ENCODE measurements around the gene C11orf16. TPM values are rescaled to one million over a fixed set of nuclear protein-coding genes. Genes with fewer than 3 reads are reported as not detected.
"Not testable (repeated sequence)": the region's sequence is repeated elsewhere in the genome, so short reads cannot be mapped to it uniquely, and the experiment has no call there.

Gene C11orf16
- polyA plus RNA-seq, 3 donors from 2014 or later: not detected

- Mint-ChIP-seq H3K9me3 (no peaks in the 10 kb centered on the region), H3K4me3 (no peak overlapping the region), H3K27me3 (ENCODE audit: low read depth in 3 of 3) (no peaks in the 10 kb centered on the region), H3K36me3 (peaks cover 5 to 17% (median 13%) of the 10 kb centered on the region in 3 donors), H3K27ac (peak overlapping the region in 2 of 6 donors; percentile 26 to 62), H3K4me1 (peaks cover 24 to 40% of the 10 kb centered on the region in 2 donors)
- DNase-seq: no peak
Observed at GRCh38 chr11:8956860-8957259, 24.1 kb upstream of the C11orf16 start.

DNA sequence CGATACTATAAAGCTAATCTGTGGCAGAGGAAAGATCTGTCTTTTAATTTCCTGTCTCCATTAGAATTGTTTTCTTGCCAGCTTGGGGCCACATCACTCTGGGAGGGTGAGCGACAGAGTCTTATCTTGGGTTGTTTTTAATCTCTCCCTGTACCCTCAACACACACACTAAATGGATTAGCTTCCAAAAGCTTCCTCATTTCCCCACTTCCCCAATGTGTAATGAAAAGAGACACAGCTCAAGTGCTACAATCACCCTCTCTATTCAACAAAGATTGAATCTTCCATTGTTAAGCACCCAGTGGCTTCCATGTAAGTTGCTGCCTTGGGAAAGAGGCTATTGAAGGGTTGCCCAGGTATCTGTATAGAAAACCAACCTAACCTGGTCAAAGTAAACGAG lies 16.1 kb upstream of the C11orf16 start:
- Mint-ChIP-seq H3K27ac (no peak overlapping the region), H3K9me3 (no peaks in the 10 kb centered on the region), H3K4me1 (no peaks in the 10 kb centered on the region), H3K4me3 (no peak overlapping the region), H3K27me3 (ENCODE audit: low read depth in 3 of 3) (peaks cover 0 to 3% (median 1%) of the 10 kb centered on the region in 3 donors), H3K36me3 (peaks cover 23 to 36% (median 34%) of the 10 kb centered on the region in 3 donors)
- no peak for DNase-seq

- Mint-ChIP-seq H3K4me1 (no peaks in the 10 kb centered on the region), H3K27me3 (ENCODE audit: low read depth in 3 of 3) (peaks cover 0 to 3% (median 1%) of the 10 kb centered on the region in 3 donors)
Observed at GRCh38 chr11:8947230-8947943, 14.6 kb upstream of the C11orf16 start.

DNA sequence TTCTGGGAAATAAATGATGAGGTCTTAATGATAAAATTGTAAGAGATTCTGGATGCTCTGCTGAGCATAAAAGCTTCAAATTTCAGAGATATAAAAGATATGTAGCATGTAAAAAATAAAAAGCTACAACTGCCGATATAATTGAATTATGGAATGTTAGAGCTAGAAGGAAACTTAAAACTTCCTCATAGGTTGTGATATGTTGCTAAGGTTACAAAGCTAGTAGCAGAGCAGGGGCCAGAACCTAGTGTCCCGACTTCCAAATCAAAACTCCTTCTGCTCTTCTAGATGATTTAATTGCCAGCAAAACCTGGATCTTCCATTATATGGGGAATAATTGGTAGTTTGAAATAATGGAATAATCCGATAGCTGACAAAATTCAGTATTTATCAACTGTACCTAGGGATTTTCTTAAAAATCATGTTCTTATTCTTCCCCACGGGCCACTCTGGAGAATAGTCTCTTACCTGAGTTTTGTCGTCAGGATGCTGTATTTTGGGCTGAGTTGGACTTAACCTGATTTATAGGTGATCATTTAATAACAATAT lies 9.8 kb upstream of the C11orf16 start, which contains the start of gene ASCL3:
Gene ASCL3, minus strand, starts transcription at position 499 of the 549 bp plus-strand sequence. CDS start 4,855 bp downstream, outside the sequence.
- Mint-ChIP-seq H3K27ac (no peak within 1 kb of the TSS), H3K27me3 (ENCODE audit: low read depth in 3 of 3) (peaks cover 0 to 7% (median 3%) of the 10 kb centered on the region in 3 donors), H3K9me3 (no peaks in the 10 kb centered on the region), H3K4me3 (no peak within 1 kb of the TSS), H3K36me3 (peaks cover 7 to 8% (median 8%) of the 10 kb centered on the region in 3 donors), H3K4me1 (no peaks in the 10 kb centered on the region)
- no peak for DNase-seq

More at GRCh38 chr11:8947230-8947943, 14.6 kb upstream of the C11orf16 start:
- Mint-ChIP-seq H3K9me3 (no peaks in the 10 kb centered on the region), H3K27ac (peak overlapping the region in 1 of 6 donors; percentile 48), H3K36me3 (peaks cover 21 to 27% (median 25%) of the 10 kb centered on the region in 3 donors), H3K4me3 (no peak overlapping the region)
- no peak for DNase-seq

GRCh38 chr11:8941341-8942103 lies 8.8 kb upstream of the C11orf16 start:
- Mint-ChIP-seq H3K9me3 (no peaks in the 10 kb centered on the region), H3K27ac (no peak overlapping the region), H3K4me3 (no peak overlapping the region), H3K27me3 (ENCODE audit: low read depth in 3 of 3) (peaks cover 0 to 7% (median 3%) of the 10 kb centered on the region in 3 donors), H3K4me1 (no peaks in the 10 kb centered on the region), H3K36me3 (no peaks in the 10 kb centered on the region)
- no peak for DNase-seq

DNA sequence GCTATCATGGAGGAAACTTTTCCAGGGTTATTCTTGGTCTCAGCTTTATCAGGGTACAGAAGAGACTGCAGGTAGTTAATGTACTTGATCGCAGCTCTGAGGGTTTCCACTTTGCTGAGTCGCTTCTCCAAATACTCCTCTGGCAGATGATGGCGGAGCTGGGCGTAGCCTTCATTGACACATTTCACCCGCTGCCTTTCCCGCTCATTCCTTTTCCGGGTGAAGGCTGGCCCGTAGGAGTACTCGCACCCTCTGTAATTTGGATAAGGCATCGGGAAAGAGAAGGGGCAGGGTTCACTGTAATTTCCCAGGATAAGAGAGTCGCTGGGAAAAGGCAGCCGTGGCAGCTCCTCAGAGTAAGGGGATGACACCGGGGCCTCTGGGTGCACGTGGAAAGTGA lies 4.9 kb upstream of the C11orf16 start:
- no peaks in the 10 kb centered on the region for H3K4me1 Mint-ChIP-seq
- no peak overlapping the region for H3K27ac Mint-ChIP-seq
- DNase-seq: no peak

DNA sequence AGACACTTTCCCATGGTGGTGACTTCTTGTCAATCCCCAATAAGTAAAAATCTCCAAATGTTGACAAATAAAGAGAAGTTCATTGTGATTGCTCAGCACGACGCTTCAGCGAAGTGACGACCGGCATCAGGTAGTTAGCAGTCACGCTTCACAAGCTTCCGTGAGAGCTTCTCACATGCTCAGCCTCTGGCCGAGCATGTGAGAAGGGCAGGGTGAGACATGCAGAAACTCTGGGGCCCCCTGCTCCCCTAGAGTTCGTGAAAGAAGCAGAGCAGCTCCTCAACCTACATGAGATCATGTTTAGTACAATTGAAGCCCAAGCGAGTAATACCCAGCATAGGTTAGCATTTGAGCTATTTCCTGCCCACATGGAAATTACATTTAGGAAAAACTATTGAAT lies 4.4 kb upstream of the C11orf16 start:
- peaks cover 0 to 8% (median 1%) of the 10 kb centered on the region in 3 donors for H3K27me3 Mint-ChIP-seq (ENCODE audit: low read depth in 3 of 3)
- H3K36me3 Mint-ChIP-seq: no peaks in the 10 kb centered on the region
- H3K4me3 Mint-ChIP-seq: no peak overlapping the region
- H3K4me1 Mint-ChIP-seq: no peaks in the 10 kb centered on the region
- no peak overlapping the region for H3K27ac Mint-ChIP-seq
- no peaks in the 10 kb centered on the region for H3K9me3 Mint-ChIP-seq
- no peak for DNase-seq

More for the DNA sequence above, 4.9 kb upstream of the C11orf16 start:
- Mint-ChIP-seq H3K9me3 (no peaks in the 10 kb centered on the region), H3K4me3 (no peak overlapping the region), H3K36me3 (no peaks in the 10 kb centered on the region), H3K27me3 (ENCODE audit: low read depth in 3 of 3) (peaks cover 0 to 8% (median 1%) of the 10 kb centered on the region in 3 donors)

- not testable (repeated sequence) for H3K36me3 Mint-ChIP-seq; H3K4me3 Mint-ChIP-seq; H3K9me3 Mint-ChIP-seq; H3K27ac Mint-ChIP-seq; H3K4me1 Mint-ChIP-seq; H3K27me3 Mint-ChIP-seq (ENCODE audit: low read depth in 3 of 3); DNase-seq
Observed at GRCh38 chr11:8935789-8936188, 3.0 kb upstream of the C11orf16 start.

GRCh38 chr11:8934742-8935488 lies 2.2 kb upstream of the C11orf16 start:
- H3K4me3 Mint-ChIP-seq: no peak overlapping the region
- H3K9me3 Mint-ChIP-seq: no peaks in the 10 kb centered on the region
- DNase-seq: no peak
- H3K27me3 Mint-ChIP-seq (ENCODE audit: low read depth in 3 of 3): peaks cover 0 to 3% (median 3%) of the 10 kb centered on the region in 3 donors
- no peak overlapping the region for H3K27ac Mint-ChIP-seq
- no peaks in the 10 kb centered on the region for H3K4me1 Mint-ChIP-seq
- no peaks in the 10 kb centered on the region for H3K36me3 Mint-ChIP-seq

GRCh38 chr11:8933931-8934330 lies 1.2 kb upstream of the C11orf16 start:
- H3K4me1 Mint-ChIP-seq: no peaks in the 10 kb centered on the region
- no peaks in the 10 kb centered on the region for H3K9me3 Mint-ChIP-seq
- H3K27ac Mint-ChIP-seq: no peak overlapping the region
- peaks cover 0 to 3% (median 2%) of the 10 kb centered on the region in 3 donors for H3K27me3 Mint-ChIP-seq (ENCODE audit: low read depth in 3 of 3)
- no peaks in the 10 kb centered on the region for H3K36me3 Mint-ChIP-seq
- no peak for DNase-seq
- no peak overlapping the region for H3K4me3 Mint-ChIP-seq

GRCh38 chr11:8930456-8931175 lies 2.1 kb downstream of the C11orf16 start:
- H3K27ac Mint-ChIP-seq: no peak overlapping the region
- no peak for DNase-seq
- no peaks in the 10 kb centered on the region for H3K4me1 Mint-ChIP-seq
- no peak overlapping the region for H3K4me3 Mint-ChIP-seq
- peaks cover 0 to 3% (median 3%) of the 10 kb centered on the region in 3 donors for H3K27me3 Mint-ChIP-seq (ENCODE audit: low read depth in 3 of 3)
- H3K36me3 Mint-ChIP-seq: no peaks in the 10 kb centered on the region
- no peaks in the 10 kb centered on the region for H3K9me3 Mint-ChIP-seq

- Mint-ChIP-seq H3K9me3 (no peaks in the 10 kb centered on the region), H3K27me3 (ENCODE audit: low read depth in 3 of 3) (peaks cover 0 to 3% (median 0%) of the 10 kb centered on the region in 3 donors), H3K4me3 (no peak overlapping the region), H3K36me3 (no peaks in the 10 kb centered on the region), H3K27ac (no peak overlapping the region), H3K4me1 (no peaks in the 10 kb centered on the region)
- DNase-seq: no peak
Observed at GRCh38 chr11:8928981-8929615, 3.6 kb downstream of the C11orf16 start.

DNA sequence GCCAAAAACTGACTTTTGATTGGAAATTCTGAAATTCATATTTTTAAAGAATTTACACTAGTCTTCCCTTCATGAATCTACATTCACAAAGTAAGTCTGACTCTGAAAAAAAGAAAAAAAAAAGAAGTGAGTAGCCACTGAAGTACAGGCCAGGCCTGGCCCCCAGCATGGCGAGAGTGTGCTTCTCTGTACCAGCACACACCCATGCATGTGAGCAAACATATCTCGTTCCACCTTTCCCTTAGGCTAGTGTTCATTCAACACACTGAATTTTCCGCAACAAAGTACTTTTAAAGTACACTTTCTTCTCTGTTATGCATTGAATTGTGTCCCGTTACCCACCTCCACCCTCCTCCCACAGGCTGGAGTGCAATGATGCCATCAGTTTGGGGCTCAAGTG lies 4.5 kb downstream of the C11orf16 start:
- H3K27ac Mint-ChIP-seq: no peak overlapping the region
- H3K4me3 Mint-ChIP-seq: no peak overlapping the region
- H3K4me1 Mint-ChIP-seq: no peaks in the 10 kb centered on the region
- no peak for DNase-seq
- H3K27me3 Mint-ChIP-seq (ENCODE audit: low read depth in 3 of 3): peaks cover 0 to 3% (median 0%) of the 10 kb centered on the region in 3 donors
- H3K9me3 Mint-ChIP-seq: no peaks in the 10 kb centered on the region
- H3K36me3 Mint-ChIP-seq: no peaks in the 10 kb centered on the region

All from immature natural killer cell (primary cell).